Kidney (tissue), 14 donors: Measurements from ENCODE around the gene PRKN. TPM values are rescaled to one million over a fixed set of nuclear protein-coding genes. Genes with fewer than 3 reads are reported as not detected.

Experiments used
- DNase-seq, 5 donors: peaks; one replicate each; pipeline ENCODE4 v3.0.0-alpha.2; 2013 to 2020
- FAIRE-seq: peaks from 2 replicates; lab custom pipeline; 2012; peaks lifted over from hg19 to GRCh38; lab: Jason Lieb, UNC
- H3K27ac ChIP-seq, 2 donors: one replicate each; pipeline ENCODE4 v1.7.0; 2013; ENCODE audit warnings: low read depth in 2 of 2, low read length in 2 of 2, inconsistent platforms in 1 of 2
- H3K27me3 ChIP-seq: one replicate; pipeline ENCODE4 v1.7.1; 2013; ENCODE audit warnings: low read length, inconsistent platforms; ENCODE audit not compliant: control insufficient read depth, insufficient read depth
- H3K36me3 ChIP-seq, 3 donors: one replicate each; pipeline versions ENCODE4 v1.7.0 to v1.7.1; 2013; ENCODE audit warnings: low read length in 3 of 3, control low read depth in 1 of 3, inconsistent platforms in 1 of 3; ENCODE audit not compliant: insufficient read depth in 3 of 3, control insufficient read depth in 2 of 3
- H3K4me1 ChIP-seq, 3 donors: one replicate each; pipeline versions ENCODE4 v1.7.0 to v1.7.1; 2013; ENCODE audit warnings: low read length in 3 of 3, inconsistent platforms in 1 of 3, low read depth in 1 of 3; ENCODE audit not compliant: control insufficient read depth in 2 of 3, insufficient read depth in 2 of 3
- H3K4me3 ChIP-seq, 3 donors: one replicate each; pipeline versions ENCODE4 v1.7.0 to v1.8.1; 2013; ENCODE audit warnings: low read length in 3 of 3, control low read depth in 1 of 3, inconsistent platforms in 1 of 3
- H3K9ac ChIP-seq, 3 donors: one replicate each; pipeline versions ENCODE4 v1.7.0 to v1.7.1; 2013; ENCODE audit warnings: low read length in 3 of 3, control low read depth in 1 of 3, inconsistent platforms in 1 of 3
- H3K9me3 ChIP-seq, 3 donors: one replicate each; pipeline versions ENCODE4 v1.7.0 to v1.7.1; 2013; ENCODE audit warnings: low read length in 3 of 3, control low read depth in 1 of 3, inconsistent platforms in 1 of 3; ENCODE audit not compliant: control insufficient read depth in 2 of 3, insufficient read depth in 1 of 3
- CTCF ChIP-seq: IDR thresholded peaks from 3 replicates; pipeline ENCODE4 v1.5.1; 2012; ENCODE audit warnings: mild to moderate bottlenecking, moderate library complexity, borderline replicate concordance; ENCODE audit not compliant: insufficient read depth; ENCODE audit errors: extremely low read depth
- intact Hi-C: fragments of 100-400 bp; cut with DNase I; formaldehyde crosslinking; loops from one replicate; pipeline ENCODE4 v1.11.1; 2022
- polyA plus RNA-seq: library from polyadenylated mRNA; stranded (reverse); fragments of 350-450 nt; fragmentation: Illumina TruSeq; extraction: RNeasy Lipid Tissue Mini Kit (QIAGEN cat#74804); gene quantifications from one replicate; pipeline ENCODE4 v1.2.3, GENCODE V29; 2014; ENCODE audit warnings: low read depth, low replicate concordance; ENCODE audit not compliant: insufficient read depth
- total RNA-seq: library from RNA; stranded (reverse); fragmentation: NEBNext Ultra II Directional; extraction: Animal tissue kit (Norgen Biotek cat#: 25700); gene quantifications from one replicate; pipeline ENCODE4 v1.2.1, GENCODE V29; 2021
- donor health status: control.
- donor health status: control.
- donor health status: control.
- donor health status: control.
- donor health status: control.
- donor health status: DM: yes; HTN: yes; CAD: no.
- donor health status: Normal renal cell carcinoma (clear cell type).

The PRKN gene
- total and polyA plus RNA-seq, 2 donors from 2014 or later: 8.6 to 10.4 TPM

GRCh38 chr6:162730502-162730901 is 2.9 kb upstream of the PRKN start:
- Histone ChIP-seq H3K9me3 (peaks cover 0 to 3% (median 0%) of the 10 kb centered on the region in 3 donors), H3K4me3 (no peak overlapping the region), H3K36me3 (no peaks in the 10 kb centered on the region), H3K27ac (no peak overlapping the region), H3K9ac (no peak overlapping the region), H3K27me3 (no peaks in the 10 kb centered on the region), H3K4me1 (peaks cover 0 to 3% (median 0%) of the 10 kb centered on the region in 3 donors)
- FAIRE-seq (no peak), DNase-seq (no peak)
- intact Hi-C loops: no loop called here
- TF ChIP-seq CTCF: no peak

- no peak overlapping the region for H3K27ac ChIP-seq
- no peaks in the 10 kb centered on the region for H3K36me3 ChIP-seq
- peaks cover 0 to 3% (median 0%) of the 10 kb centered on the region in 3 donors for H3K4me1 ChIP-seq
- H3K4me3 ChIP-seq: no peak overlapping the region
- DNase-seq (no peak), FAIRE-seq (peak; percentile 32)
- H3K27me3 ChIP-seq: no peaks in the 10 kb centered on the region
- peaks cover 0 to 3% (median 0%) of the 10 kb centered on the region in 3 donors for H3K9me3 ChIP-seq
- intact Hi-C loops: no loop called here
- TF ChIP-seq CTCF: no peak
- H3K9ac ChIP-seq: no peak overlapping the region
Observed at GRCh38 chr6:162728706-162729105, 1.1 kb upstream of the PRKN start.

GRCh38 chr6:162728197-162728596 is 631 bp upstream of the PRKN start:
- Histone ChIP-seq H3K9ac (peak overlapping the region in 2 of 3 donors; percentile 42 to 75), H3K36me3 (no peaks in the 10 kb centered on the region), H3K4me3 (peak overlapping the region; percentile 60 to 87 (median 69)), H3K9me3 (peaks cover 0 to 3% (median 0%) of the 10 kb centered on the region in 3 donors), H3K27me3 (no peaks in the 10 kb centered on the region), H3K4me1 (peaks cover 0 to 3% (median 0%) of the 10 kb centered on the region in 3 donors), H3K27ac (peak overlapping the region; percentile 65 to 76)
- intact Hi-C loops: no loop called here
- TF ChIP-seq CTCF: no peak
- FAIRE-seq: no peak
- DNase-seq: no peak

- peaks cover 0 to 3% (median 0%) of the 10 kb centered on the region in 3 donors for H3K9me3 ChIP-seq
- no peaks in the 10 kb centered on the region for H3K36me3 ChIP-seq
- H3K27me3 ChIP-seq: no peaks in the 10 kb centered on the region
- FAIRE-seq: no peak
- H3K4me1 ChIP-seq: peaks cover 0 to 3% (median 0%) of the 10 kb centered on the region in 3 donors
- H3K4me3 ChIP-seq: peak overlapping the region; percentile 38 to 69 (median 59)
- intact Hi-C loops: no loop called here
- TF ChIP-seq CTCF: no peak
- H3K9ac ChIP-seq: peak overlapping the region; percentile 19 to 80 (median 24)
- peak in 2 of 5 donors; percentile 50 to 53 for DNase-seq
- peak overlapping the region; percentile 90 to 91 for H3K27ac ChIP-seq
Observed at GRCh38 chr6:162726947-162727321, 632 bp downstream of the PRKN start.
